ENCODE measurements around the gene SPAG16.

DNA sequence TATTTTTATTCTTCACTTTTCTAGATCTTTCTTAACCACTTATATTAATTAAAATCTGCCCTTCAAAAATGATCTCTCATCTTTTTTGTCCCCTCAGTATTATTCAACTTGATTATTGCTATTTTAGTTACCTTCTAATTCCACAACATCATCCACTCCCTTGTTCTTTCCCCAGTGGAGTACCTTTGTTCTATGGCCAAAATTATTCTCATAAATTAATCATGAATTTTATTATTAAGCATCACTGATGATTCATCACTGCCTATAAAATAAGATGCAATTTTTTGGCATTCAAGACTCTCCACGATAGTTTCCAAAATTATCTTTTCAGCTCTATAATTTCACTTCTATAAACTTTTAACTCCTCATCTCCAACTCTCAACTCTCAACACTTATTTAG is 505.7 kb downstream of the SPAG16 start:
- TF ChIP-seq, protein P1, sequence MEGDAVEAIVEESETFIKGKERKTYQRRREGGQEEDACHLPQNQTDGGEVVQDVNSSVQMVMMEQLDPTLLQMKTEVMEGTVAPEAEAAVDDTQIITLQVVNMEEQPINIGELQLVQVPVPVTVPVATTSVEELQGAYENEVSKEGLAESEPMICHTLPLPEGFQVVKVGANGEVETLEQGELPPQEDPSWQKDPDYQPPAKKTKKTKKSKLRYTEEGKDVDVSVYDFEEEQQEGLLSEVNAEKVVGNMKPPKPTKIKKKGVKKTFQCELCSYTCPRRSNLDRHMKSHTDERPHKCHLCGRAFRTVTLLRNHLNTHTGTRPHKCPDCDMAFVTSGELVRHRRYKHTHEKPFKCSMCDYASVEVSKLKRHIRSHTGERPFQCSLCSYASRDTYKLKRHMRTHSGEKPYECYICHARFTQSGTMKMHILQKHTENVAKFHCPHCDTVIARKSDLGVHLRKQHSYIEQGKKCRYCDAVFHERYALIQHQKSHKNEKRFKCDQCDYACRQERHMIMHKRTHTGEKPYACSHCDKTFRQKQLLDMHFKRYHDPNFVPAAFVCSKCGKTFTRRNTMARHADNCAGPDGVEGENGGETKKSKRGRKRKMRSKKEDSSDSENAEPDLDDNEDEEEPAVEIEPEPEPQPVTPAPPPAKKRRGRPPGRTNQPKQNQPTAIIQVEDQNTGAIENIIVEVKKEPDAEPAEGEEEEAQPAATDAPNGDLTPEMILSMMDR (IDR thresholded peaks at IDR 0.05): no peak
- TF ChIP-seq POLR2AphosphoS5 (IDR thresholded peaks at IDR 0.05) (no peak), POLR2A (IDR thresholded peaks at IDR 0.05) (no peak)

Data from prostate gland (tissue), 2 donors.